Measurements from ENCODE around the gene MYCN.

MYCN gene

DNA sequence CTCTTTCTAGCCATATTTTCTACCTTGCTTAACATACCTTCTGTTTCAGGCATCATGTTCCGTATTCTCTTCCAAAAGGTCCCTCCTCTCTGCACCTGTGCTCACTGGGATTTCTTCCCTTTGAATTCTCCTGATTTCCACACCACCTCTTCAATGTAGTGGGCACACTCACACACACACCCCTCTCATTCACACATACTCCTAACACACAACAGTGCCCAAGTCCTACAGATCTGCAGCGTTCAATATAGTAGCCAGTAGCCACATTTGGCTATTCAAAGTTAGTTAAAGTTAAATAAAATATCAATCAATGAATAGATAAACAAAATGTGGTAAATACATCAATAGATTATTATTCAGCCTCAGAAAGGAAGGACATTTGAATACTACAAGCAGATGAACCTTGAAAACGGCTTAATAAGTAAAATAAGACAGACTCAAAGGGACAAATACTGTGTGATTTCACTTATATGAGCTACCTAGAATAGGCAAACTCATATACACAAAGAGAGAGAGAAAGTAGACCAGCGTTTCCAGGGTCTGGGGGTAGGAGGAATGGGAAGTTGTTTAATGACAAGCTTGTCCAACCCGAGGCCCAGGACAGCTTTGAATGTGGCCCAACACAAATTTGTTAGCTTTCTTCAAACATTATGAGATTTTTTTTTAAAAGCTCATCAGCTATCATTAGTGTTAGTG is 34.4 kb downstream of the MYCN start:
- in situ Hi-C loops (cut with MboI; ENCODE audit: low sequenced_read_pairs): no loop called here

DNA sequence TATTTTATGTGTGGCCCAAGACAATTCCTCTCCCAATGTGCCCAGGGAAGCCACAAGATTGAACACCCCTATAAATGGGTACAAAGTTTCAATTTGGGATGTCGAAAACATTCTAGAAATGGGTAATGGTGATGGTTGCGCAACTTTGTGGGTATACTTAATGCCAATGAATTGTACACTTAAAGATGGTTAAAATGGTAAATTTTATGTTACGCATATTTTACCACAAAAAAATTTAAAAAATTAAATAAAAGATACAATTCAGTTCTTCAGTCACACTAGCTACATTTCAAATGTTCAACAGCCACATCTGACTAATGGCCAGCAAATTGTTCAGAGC is 34.9 kb downstream of the MYCN start:
- in situ Hi-C loops (cut with MboI; ENCODE audit: low sequenced_read_pairs): no loop called here

- in situ Hi-C loops (cut with MboI; ENCODE audit: low sequenced_read_pairs): no loop called here
Measured at GRCh38 chr2:15975676-15976075, 35.3 kb downstream of the MYCN start.

- in situ Hi-C loops (cut with MboI; ENCODE audit: low sequenced_read_pairs): no loop called here
Measured at GRCh38 chr2:15976354-15976753, 36.0 kb downstream of the MYCN start.

- in situ Hi-C loops (cut with MboI; ENCODE audit: low sequenced_read_pairs): no loop called here
Measured at GRCh38 chr2:15979051-15979758, 38.9 kb downstream of the MYCN start.

- in situ Hi-C loops (cut with MboI; ENCODE audit: low sequenced_read_pairs): no loop called here
Measured at GRCh38 chr2:15979759-15980604, 39.6 kb downstream of the MYCN start.

DNA sequence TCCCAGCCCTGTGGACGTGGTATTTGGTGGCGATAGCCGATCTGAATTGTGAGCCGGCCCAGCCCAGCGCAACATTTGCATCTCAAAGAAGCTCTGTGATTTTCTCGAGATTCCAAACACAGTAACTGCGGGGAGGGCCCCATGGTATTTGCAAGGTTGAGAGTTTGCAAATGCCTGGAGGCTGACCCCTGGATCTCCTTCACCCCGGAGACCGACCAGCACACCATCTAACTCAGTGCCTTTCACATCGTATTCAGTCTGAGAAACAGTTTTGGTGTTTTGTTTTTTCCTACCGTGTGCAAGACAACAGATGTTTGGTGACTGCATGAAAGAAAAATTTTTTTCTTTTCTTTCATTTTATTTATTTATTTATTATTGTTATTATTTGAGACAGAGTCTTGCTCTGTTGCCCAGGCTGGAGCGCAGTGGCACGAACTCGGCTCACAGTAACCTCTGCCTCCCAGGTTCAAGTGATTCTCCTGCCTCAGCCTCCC is 40.3 kb downstream of the MYCN start:
- in situ Hi-C loops (cut with MboI; ENCODE audit: low sequenced_read_pairs): no loop called here

GRCh38 chr2:15981646-15982045 is 41.3 kb downstream of the MYCN start:
- in situ Hi-C loops (cut with MboI; ENCODE audit: low sequenced_read_pairs): no loop called here

GRCh38 chr2:15982285-15983044 is 42.1 kb downstream of the MYCN start:
- in situ Hi-C loops (cut with MboI; ENCODE audit: low sequenced_read_pairs): no loop called here

GRCh38 chr2:15983496-15983895 is 43.1 kb downstream of the MYCN start:
- in situ Hi-C loops (cut with MboI; ENCODE audit: low sequenced_read_pairs): no loop called here

DNA sequence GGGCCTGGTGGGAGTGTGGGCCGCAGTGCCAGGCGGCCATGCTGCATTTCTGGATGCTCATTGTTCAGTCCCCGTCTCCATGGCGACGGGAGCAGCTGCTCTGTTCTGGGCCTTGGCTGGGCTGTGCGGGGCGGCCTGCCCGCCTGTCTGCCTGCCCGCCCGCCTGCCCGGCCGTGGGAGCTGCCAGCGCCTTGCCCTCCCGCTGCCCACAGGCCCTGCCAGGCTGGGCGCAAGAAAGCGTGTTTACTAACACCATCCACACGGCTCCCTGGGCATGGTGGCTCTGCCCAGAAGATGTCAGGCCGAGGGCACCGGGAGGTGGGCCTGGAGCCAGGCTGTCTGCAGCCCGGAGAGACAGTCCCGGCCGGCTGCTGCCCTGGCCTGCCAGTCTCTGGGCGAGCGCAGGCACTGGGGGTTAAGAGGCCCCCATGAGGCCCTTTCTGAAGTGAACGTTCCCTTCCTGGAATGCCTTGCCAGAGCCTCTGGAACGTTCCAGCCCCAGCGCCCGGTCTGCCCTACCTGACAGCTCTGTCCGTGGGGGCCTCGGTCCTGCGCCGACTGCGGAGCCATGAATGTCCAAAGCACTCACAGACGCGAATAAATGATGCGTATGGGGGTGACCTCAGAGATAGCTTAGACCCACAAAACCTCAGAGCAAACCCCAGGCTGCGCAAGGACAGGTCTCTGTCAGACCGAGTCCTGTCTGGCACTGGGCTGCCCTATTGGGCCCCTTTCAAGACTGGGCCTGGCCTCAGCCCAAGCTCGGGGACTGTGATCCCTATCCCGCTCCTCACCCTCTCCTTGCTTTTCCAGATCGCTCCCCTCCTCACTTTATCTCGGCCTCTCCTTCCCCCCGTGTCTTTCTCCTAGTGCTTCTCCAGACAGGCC is 44.3 kb downstream of the MYCN start:
- in situ Hi-C loops (cut with MboI; ENCODE audit: low sequenced_read_pairs): no loop called here

- in situ Hi-C loops (cut with MboI; ENCODE audit: low sequenced_read_pairs): no loop called here
Measured at GRCh38 chr2:15985531-15985930, 45.2 kb downstream of the MYCN start.

DNA sequence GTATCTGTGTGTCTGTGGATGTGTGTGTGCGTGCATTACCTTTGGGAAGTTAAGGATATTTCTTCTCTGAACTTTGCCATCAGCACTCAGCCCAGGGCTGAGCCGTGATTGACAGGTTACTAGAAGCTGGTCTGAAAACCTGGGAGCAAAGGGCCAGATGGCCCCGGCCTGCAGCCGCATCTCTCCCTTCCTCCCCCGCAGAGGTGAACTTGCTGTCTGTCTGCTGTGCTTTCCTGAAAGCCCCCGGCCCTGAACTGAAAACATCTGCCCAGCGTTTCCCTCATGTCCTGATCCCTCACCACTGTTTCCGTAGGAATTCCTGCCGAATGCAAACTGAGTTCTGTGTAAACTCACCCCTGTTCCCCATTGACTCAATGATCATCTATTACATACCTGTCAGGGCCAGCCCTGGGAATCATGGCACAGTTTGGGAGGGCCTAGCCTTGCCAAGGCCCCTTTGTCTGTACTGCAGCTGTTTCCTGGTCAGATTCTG is 45.8 kb downstream of the MYCN start:
- in situ Hi-C loops (cut with MboI; ENCODE audit: low sequenced_read_pairs): no loop called here

DNA sequence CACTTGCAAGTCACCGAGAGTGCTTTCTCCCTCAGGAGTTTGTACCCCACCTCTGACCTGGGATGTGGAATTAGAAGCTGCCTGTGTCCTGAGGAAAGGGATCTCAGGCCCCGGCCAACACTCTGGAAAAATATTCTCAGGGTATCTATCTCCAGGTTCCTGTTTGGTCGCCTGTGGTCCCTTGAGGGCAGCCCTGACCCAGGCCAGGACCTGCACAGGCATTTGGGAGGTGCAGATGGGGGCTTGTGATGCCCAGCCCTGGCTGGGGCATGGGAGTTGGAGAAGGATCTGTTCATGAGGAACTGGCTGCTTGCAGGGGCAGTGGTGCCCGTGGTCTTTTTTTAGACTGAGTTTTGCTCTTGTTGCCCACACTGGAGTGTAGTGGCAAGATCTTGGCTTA is 46.3 kb downstream of the MYCN start:
- in situ Hi-C loops (cut with MboI; ENCODE audit: low sequenced_read_pairs): no loop called here

DNA sequence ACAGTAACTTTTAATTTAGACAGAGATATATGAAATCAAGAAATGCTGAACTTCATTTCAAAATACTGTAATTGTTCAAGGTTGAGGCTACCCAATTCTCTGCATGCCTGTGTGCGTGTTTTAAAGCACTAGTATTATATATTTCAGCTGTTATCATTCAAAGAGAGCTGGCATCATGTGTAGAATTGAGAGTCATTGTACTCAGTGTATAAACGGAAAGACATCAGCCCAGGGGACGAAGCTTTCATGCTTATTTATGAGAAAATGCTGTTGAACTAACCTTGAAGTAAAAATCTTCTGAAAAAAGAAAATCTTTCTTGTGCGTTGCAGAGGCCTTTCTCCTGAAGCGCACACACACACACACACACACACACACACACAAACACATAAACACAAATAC is 48.4 kb downstream of the MYCN start:
- in situ Hi-C loops (cut with MboI; ENCODE audit: low sequenced_read_pairs): no loop called here

DNA sequence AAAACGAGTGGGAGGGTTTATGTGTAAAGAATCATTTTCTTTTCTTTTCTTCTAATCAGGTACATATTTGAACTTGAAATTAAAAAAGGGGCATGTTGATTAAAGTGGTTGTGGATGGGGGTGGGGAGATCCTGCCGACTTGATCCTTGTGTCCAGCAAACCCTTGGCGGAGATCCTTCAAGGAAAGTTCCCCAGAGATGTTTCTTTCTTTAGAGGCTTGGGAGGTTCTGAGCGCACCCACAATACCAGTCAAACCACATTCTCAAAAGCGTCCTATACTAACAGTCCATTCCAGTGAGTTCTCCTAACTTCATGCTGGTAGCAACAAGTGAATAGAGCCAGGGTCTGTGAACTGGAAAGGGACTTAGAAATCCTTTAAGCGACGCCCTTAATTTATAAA is 49.2 kb downstream of the MYCN start:
- in situ Hi-C loops (cut with MboI; ENCODE audit: low sequenced_read_pairs): no loop called here

- in situ Hi-C loops (cut with MboI; ENCODE audit: low sequenced_read_pairs): no loop called here
Measured at GRCh38 chr2:15990151-15991101, 50.1 kb downstream of the MYCN start.

- in situ Hi-C loops (cut with MboI; ENCODE audit: low sequenced_read_pairs): no loop called here
Measured at GRCh38 chr2:15991231-15991630, 50.9 kb downstream of the MYCN start.
